CD4-positive, alpha-beta memory T cell (primary cell): ENCODE measurements around the gene ZPBP2. TPM values are rescaled to one million over a fixed set of nuclear protein-coding genes. Genes with fewer than 3 reads are reported as not detected.
A peak's percentile ranks its signal among the peaks of the same experiment; 100 is the strongest.

Source experiments
- CTCF ChIA-PET: fragments of 350-600 bp; sonication (Branson Sonifier 250); formaldehyde crosslinking; loops from one replicate; lab custom pipeline; 2021; ENCODE audit warnings: inconsistent platforms; ENCODE audit not compliant: partially characterized antibody; lab: Charles Lee
- POLR2A ChIA-PET: fragments of 350-600 bp; sonication (Branson Sonifier 250); formaldehyde crosslinking; loops from one replicate; lab custom pipeline; 2021; ENCODE audit not compliant: partially characterized antibody; lab: Charles Lee
- DNase-seq, 5 donors: peaks; one replicate each; pipeline versions ENCODE4 v3.0.0 to v3.0.0-alpha.2; 2020 to 2022; ENCODE audit warnings: mixed read lengths in 1 of 5
- H3K27ac ChIP-seq: one replicate; pipeline ENCODE4 v1.7.0; 2013; ENCODE audit warnings: low read depth, low read length
- H3K27me3 ChIP-seq: 2 replicates; pipeline ENCODE4 v1.7.0; 2013; ENCODE audit warnings: mild to moderate bottlenecking, low read length, moderate library complexity; ENCODE audit not compliant: insufficient read depth
- H3K36me3 ChIP-seq: 2 replicates; pipeline ENCODE4 v1.7.0; 2013; ENCODE audit warnings: mild to moderate bottlenecking, low read length, moderate library complexity; ENCODE audit not compliant: insufficient read depth
- H3K4me1 ChIP-seq: 2 replicates; pipeline ENCODE4 v1.7.0; 2013; ENCODE audit warnings: mild to moderate bottlenecking, low read length, moderate library complexity; ENCODE audit not compliant: insufficient read depth
- H3K4me3 ChIP-seq, 2 donors: one replicate each; pipeline ENCODE4 v1.7.0; 2013; ENCODE audit warnings: low read length in 2 of 2, mild to moderate bottlenecking in 1 of 2
- H3K9me3 ChIP-seq, 2 donors: one replicate each; pipeline ENCODE4 v1.7.0; 2013; ENCODE audit warnings: low read length in 2 of 2, control low read depth in 1 of 2; ENCODE audit not compliant: control insufficient read depth in 1 of 2
- H3K27ac Mint-ChIP-seq, 7 donors: one replicate each; pipeline ENCODE4 v1.8.0; 2020 to 2021; ENCODE audit warnings: mixed read lengths in 7 of 7, mild to moderate bottlenecking in 6 of 7, inconsistent platforms in 3 of 7, moderate library complexity in 3 of 7
- H3K27me3 Mint-ChIP-seq, 2 donors: one replicate each; pipeline ENCODE4 v1.8.0; 2020 to 2021; ENCODE audit warnings: mixed read lengths in 2 of 2
- H3K36me3 Mint-ChIP-seq, 2 donors: one replicate each; pipeline ENCODE4 v1.8.0; 2020 to 2021; ENCODE audit warnings: mixed read lengths in 2 of 2, inconsistent platforms in 1 of 2, mild to moderate bottlenecking in 1 of 2
- H3K4me1 Mint-ChIP-seq, 4 donors: one replicate each; pipeline ENCODE4 v1.8.0; 2020 to 2021; ENCODE audit warnings: mixed read lengths in 4 of 4, mild to moderate bottlenecking in 1 of 4
- H3K4me3 Mint-ChIP-seq, 8 donors: one replicate each; pipeline ENCODE4 v1.8.0; 2020 to 2021; ENCODE audit warnings: mixed read lengths in 8 of 8, mild to moderate bottlenecking in 7 of 8, moderate library complexity in 6 of 8, inconsistent platforms in 3 of 8
- H3K9me3 Mint-ChIP-seq, 8 donors: one replicate each; pipeline ENCODE4 v1.8.0; 2020 to 2021; ENCODE audit warnings: mixed read lengths in 8 of 8, mild to moderate bottlenecking in 5 of 8, inconsistent platforms in 3 of 8, moderate library complexity in 1 of 8
- intact Hi-C: fragments of 100-400 bp; cut with micrococcal nuclease; formaldehyde crosslinking; loops from one replicate; pipeline ENCODE4 v1.15.1; 2023
- polyA plus RNA-seq, 2 donors: library from polyadenylated mRNA; unstranded; fragments of 300-500 nt; fragmentation: Illumina TruSeq; gene quantifications; one replicate each; pipeline ENCODE4 v1.2.3, GENCODE V29; 2021
- total RNA-seq, 2 experiments: library from RNA; stranded (reverse); gene quantifications; one replicate each; pipeline ENCODE4 v1.2.3, GENCODE V29; 2021

Gene ZPBP2
- 1 to 10 TPM in 1 of 2 experiments, under 1 TPM in 1; 0.35 to 1.2 TPM for total RNA-seq
- polyA plus RNA-seq = under 1 TPM in 1 of 2 donors, not detected in 1; 0.25 TPM

GRCh38 chr17:39867880-39868553, at the start of gene ZPBP2:
Gene ZPBP2 (plus strand): TSS chr17:39868202. CDS start chr17:39868355, 153 bp downstream.
- Histone ChIP-seq H3K36me3 (no peaks in the 10 kb centered on the region), H3K27ac (peak within 1 kb of the TSS; percentile 93), H3K4me1 (peaks cover 38% of the 10 kb centered on the region), H3K4me3 (peak within 1 kb of the TSS; percentile 47 to 55), H3K9me3 (no peaks in the 10 kb centered on the region), H3K27me3 (no peaks in the 10 kb centered on the region)
- POLR2A ChIA-PET = interaction anchor here (0.6 to 1.6 kb wide), 10 partner anchors 54 to 137 kb away, joined by 3 to 8 read pairs (median 3); partner anchors contain the start of genes LRRC3C, ORMDL3 and PSMD3
- no peaks in the 10 kb centered on the region for H3K27me3 Mint-ChIP-seq
- peak within 1 kb of the TSS; percentile 96 to 99 (median 98) for H3K27ac Mint-ChIP-seq
- H3K36me3 Mint-ChIP-seq = peaks cover 0 to 10% of the 10 kb centered on the region in 2 donors
- no peaks in the 10 kb centered on the region for H3K9me3 Mint-ChIP-seq
- CTCF ChIA-PET = no interaction called here
- H3K4me3 Mint-ChIP-seq = peak within 1 kb of the TSS; percentile 79 to 93 (median 84)
- peaks cover 35 to 62% (median 51%) of the 10 kb centered on the region in 4 donors for H3K4me1 Mint-ChIP-seq
- intact Hi-C loops = loop anchor here (1.0 to 2.0 kb wide), 4 partner anchors 59 to 245 kb away; partner anchors contain the start of genes LRRC3C, ORMDL3 and PSMD3
- DNase-seq = peak in 2 of 5 donors; percentile 54 to 60

GRCh38 chr17:39818358-39819000, 49.5 kb upstream of the ZPBP2 start:
- Histone ChIP-seq H3K4me3 (peak overlapping the region in 1 of 2 donors; percentile 18), H3K4me1 (peaks cover 70% of the 10 kb centered on the region), H3K36me3 (peaks cover 2% of the 10 kb centered on the region), H3K27me3 (no peaks in the 10 kb centered on the region), H3K9me3 (peaks cover 0 to 7% of the 10 kb centered on the region in 2 donors), H3K27ac (peak overlapping the region; percentile 66)
- DNase-seq = peak; percentile 24 to 55 (median 54)
- intact Hi-C loops = loop anchor here (2.0 to 5.0 kb wide), 3 partner anchors 18 to 164 kb away; partner anchors contain the start of gene PSMD3
- ChIA-PET CTCF (interaction anchor here (1.0 to 4.3 kb wide), 12 partner anchors 12 to 62 kb away, joined by 3 to 43 read pairs (median 4); partner anchors contain the start of gene IKZF3), POLR2A (interaction anchor here (0.9 to 4.4 kb wide), 23 partner anchors 9 to 1871 kb away, joined by 3 to 64 read pairs (median 8); partner anchors contain the start of genes EIF1, IKZF3, PGAP3 and PSMD3)
- H3K27ac Mint-ChIP-seq = peak overlapping the region; percentile 81 to 98 (median 96)
- H3K9me3 Mint-ChIP-seq = peaks cover 4 to 17% (median 9%) of the 10 kb centered on the region in 8 donors
- H3K36me3 Mint-ChIP-seq = peaks cover 30 to 41% of the 10 kb centered on the region in 2 donors
- H3K27me3 Mint-ChIP-seq = no peaks in the 10 kb centered on the region
- H3K4me3 Mint-ChIP-seq = peak overlapping the region; percentile 26 to 81 (median 66)
- peaks cover 51 to 86% (median 63%) of the 10 kb centered on the region in 4 donors for H3K4me1 Mint-ChIP-seq

GRCh38 chr17:39820541-39820940, 47.5 kb upstream of the ZPBP2 start:
- Histone ChIP-seq H3K36me3 (peaks cover 20% of the 10 kb centered on the region), H3K27ac (peak overlapping the region; percentile 66), H3K4me1 (peaks cover 52% of the 10 kb centered on the region), H3K27me3 (no peaks in the 10 kb centered on the region), H3K9me3 (peaks cover 0 to 15% of the 10 kb centered on the region in 2 donors), H3K4me3 (no peak overlapping the region)
- no peak for DNase-seq
- peaks cover 4 to 35% (median 27%) of the 10 kb centered on the region in 8 donors for H3K9me3 Mint-ChIP-seq
- POLR2A ChIA-PET = interaction anchor here (0.8 to 4.4 kb wide), 16 partner anchors 9 to 106 kb away, joined by 3 to 64 read pairs (median 13); partner anchors contain the start of gene IKZF3
- H3K27ac Mint-ChIP-seq = peak overlapping the region; percentile 81 to 98 (median 96)
- intact Hi-C loops = loop anchor here (1.0 kb wide), 1 partner anchor 31 kb away; no protein-coding TSS in a partner anchor
- peaks cover 34 to 66% (median 46%) of the 10 kb centered on the region in 4 donors for H3K4me1 Mint-ChIP-seq
- CTCF ChIA-PET = interaction anchor here (0.8 to 4.3 kb wide), 17 partner anchors 8 to 159 kb away, joined by 3 to 43 read pairs (median 3); partner anchors contain the start of gene IKZF3
- H3K27me3 Mint-ChIP-seq = no peaks in the 10 kb centered on the region
- H3K4me3 Mint-ChIP-seq = peak overlapping the region in 7 of 8 donors; percentile 40 to 81 (median 67)
- H3K36me3 Mint-ChIP-seq = peaks cover 48 to 49% of the 10 kb centered on the region in 2 donors

- Mint-ChIP-seq H3K27me3 (no peaks in the 10 kb centered on the region), H3K4me1 (peaks cover 34 to 61% (median 43%) of the 10 kb centered on the region in 4 donors), H3K9me3 (peaks cover 4 to 39% (median 27%) of the 10 kb centered on the region in 8 donors), H3K27ac (peak overlapping the region; percentile 81 to 98 (median 96)), H3K4me3 (peak overlapping the region in 4 of 8 donors; percentile 25 to 81 (median 72)), H3K36me3 (peaks cover 50% of the 10 kb centered on the region in 2 donors)
- Histone ChIP-seq H3K36me3 (peaks cover 23% of the 10 kb centered on the region), H3K9me3 (peaks cover 0 to 15% of the 10 kb centered on the region in 2 donors), H3K27ac (peak overlapping the region; percentile 66), H3K27me3 (no peaks in the 10 kb centered on the region), H3K4me1 (peaks cover 52% of the 10 kb centered on the region), H3K4me3 (no peak overlapping the region)
- DNase-seq = no peak
- CTCF ChIA-PET = interaction anchor here (0.8 to 4.3 kb wide), 16 partner anchors 8 to 158 kb away, joined by 3 to 43 read pairs (median 3); partner anchors contain the start of gene IKZF3
- POLR2A ChIA-PET = interaction anchor here (0.6 to 4.4 kb wide), 17 partner anchors 9 to 105 kb away, joined by 3 to 64 read pairs (median 9); partner anchors contain the start of gene IKZF3
- intact Hi-C loops = loop anchor here (1.0 kb wide), 1 partner anchor 30 kb away; no protein-coding TSS in a partner anchor
Measured at GRCh38 chr17:39820987-39821386, 47.0 kb upstream of the ZPBP2 start.

- peak overlapping the region; percentile 81 to 98 (median 94) for H3K27ac Mint-ChIP-seq
- H3K4me3 Mint-ChIP-seq = no peak overlapping the region
- H3K4me3 ChIP-seq = no peak overlapping the region
- H3K4me1 ChIP-seq = peaks cover 51% of the 10 kb centered on the region
- H3K36me3 ChIP-seq = peaks cover 32% of the 10 kb centered on the region
- peaks cover 0 to 15% of the 10 kb centered on the region in 2 donors for H3K9me3 ChIP-seq
- peaks cover 36 to 61% (median 45%) of the 10 kb centered on the region in 4 donors for H3K4me1 Mint-ChIP-seq
- intact Hi-C loops = no loop called here
- ChIA-PET POLR2A (interaction anchor here (1.7 to 4.4 kb wide), 8 partner anchors 9 to 93 kb away, joined by 7 to 64 read pairs (median 31); no protein-coding TSS in a partner anchor), CTCF (interaction anchor here (0.5 to 4.3 kb wide), 5 partner anchors 9 to 60 kb away, joined by 3 to 43 read pairs (median 5); no protein-coding TSS in a partner anchor)
- peaks cover 4 to 39% (median 27%) of the 10 kb centered on the region in 8 donors for H3K9me3 Mint-ChIP-seq
- peak in 1 of 5 donors; percentile 44 for DNase-seq
- H3K27me3 Mint-ChIP-seq = no peaks in the 10 kb centered on the region
- peak overlapping the region; percentile 66 for H3K27ac ChIP-seq
- H3K27me3 ChIP-seq = no peaks in the 10 kb centered on the region
- peaks cover 58 to 59% of the 10 kb centered on the region in 2 donors for H3K36me3 Mint-ChIP-seq
Measured at GRCh38 chr17:39822051-39822451, 46.0 kb upstream of the ZPBP2 start.

- peak overlapping the region in 3 of 7 donors; percentile 9 to 83 (median 76) for H3K27ac Mint-ChIP-seq
- H3K27me3 Mint-ChIP-seq = no peaks in the 10 kb centered on the region
- Histone ChIP-seq H3K36me3 (peaks cover 43% of the 10 kb centered on the region), H3K27me3 (no peaks in the 10 kb centered on the region), H3K27ac (no peak overlapping the region), H3K4me1 (peaks cover 36% of the 10 kb centered on the region), H3K4me3 (no peak overlapping the region), H3K9me3 (peaks cover 0 to 15% of the 10 kb centered on the region in 2 donors)
- peak in 1 of 5 donors; percentile 17 for DNase-seq
- H3K9me3 Mint-ChIP-seq = peaks cover 4 to 39% (median 28%) of the 10 kb centered on the region in 8 donors
- ChIA-PET POLR2A (interaction anchor here (1.4 to 1.8 kb wide), 2 partner anchors 11 to 43 kb away, joined by 4 to 8 read pairs; no protein-coding TSS in a partner anchor), CTCF (no interaction called here)
- intact Hi-C loops = no loop called here
- peak overlapping the region in 1 of 8 donors; percentile 46 for H3K4me3 Mint-ChIP-seq
- peaks cover 70 to 73% of the 10 kb centered on the region in 2 donors for H3K36me3 Mint-ChIP-seq
- H3K4me1 Mint-ChIP-seq = peaks cover 29 to 56% (median 37%) of the 10 kb centered on the region in 4 donors
Measured at GRCh38 chr17:39823407-39824054, 44.5 kb upstream of the ZPBP2 start.
